Measurements from ENCODE around the gene ZNF646. TPM values are rescaled to one million over a fixed set of nuclear protein-coding genes. Genes with fewer than 3 reads are reported as not detected.
A peak's percentile ranks its signal among the peaks of the same experiment; 100 is the strongest.

The ZNF646 gene
- total RNA-seq, 6 donors from 2014 or later = 16.7 to 40.9 (median 23.2) TPM

- DNase-seq = no peak
- WGBS, 2 donors = 2 to 4% methylated on average over 20 to 27 of the region's 27 CpGs
- ATAC-seq (ENCODE audit: low FRiP score in 2 of 2) = no peak
These were observed 1.6 kb upstream of the ZNF646 start for GRCh38 chr16:31072540-31073141.

DNA sequence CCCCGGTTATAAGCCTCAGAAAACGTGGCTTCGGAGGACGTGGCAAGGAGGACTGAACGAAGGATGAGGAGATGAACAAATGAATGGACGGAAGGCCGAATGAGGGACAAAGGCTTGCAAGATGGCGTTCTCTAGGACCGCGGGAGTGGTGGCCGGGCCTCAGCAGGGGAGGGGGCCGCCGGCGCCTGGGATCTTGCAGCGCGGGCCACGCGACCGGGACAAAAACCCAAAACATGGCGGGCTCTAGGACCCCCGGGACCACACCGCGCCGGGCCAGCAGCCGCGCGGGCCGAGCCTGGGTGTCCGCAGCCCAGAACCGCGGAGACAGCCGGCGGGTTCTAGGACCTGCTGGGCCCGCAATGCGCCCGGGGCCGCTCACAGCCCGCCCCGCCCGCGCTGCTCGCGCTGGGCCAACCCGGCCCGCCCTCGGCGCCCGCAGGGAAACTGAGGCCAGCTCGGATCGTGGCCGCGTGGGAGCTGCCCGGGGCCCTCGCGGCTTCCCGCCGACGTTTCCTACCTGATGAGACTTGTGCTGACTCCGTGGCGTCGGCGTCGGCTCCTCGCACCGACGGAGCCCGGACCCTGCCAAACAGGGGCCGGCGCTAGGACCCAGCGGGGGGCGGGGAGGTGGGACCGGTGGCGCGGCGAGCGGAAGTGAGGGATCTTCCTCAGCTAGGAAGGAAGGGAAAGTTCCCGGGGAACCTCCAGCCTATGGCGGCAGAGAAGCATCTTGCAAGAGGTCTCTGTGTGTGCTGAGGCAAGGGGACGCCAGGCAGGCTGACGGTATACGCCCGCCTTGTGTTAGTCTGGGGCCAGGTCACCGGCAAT lies 866 bp upstream of the ZNF646 start:
- peak; percentile 93 to 95 for ATAC-seq (ENCODE audit: low FRiP score in 2 of 2)
- no peaks in the 10 kb centered on the region for H3K9me3 ChIP-seq
- 0 to 1% methylated on average over 25 to 27 of the region's 83 CpGs for WGBS, 2 donors
- peak; percentile 91 to 97 for DNase-seq
- H3K4me3 ChIP-seq = peak overlapping the region; percentile 79 to 97 (median 90)
- H3K36me3 ChIP-seq = peaks cover 19 to 24% (median 23%) of the 10 kb centered on the region in 4 donors
- H3K27me3 ChIP-seq = no peaks in the 10 kb centered on the region
- peaks cover 20 to 35% (median 22%) of the 10 kb centered on the region in 4 donors for H3K4me1 ChIP-seq
- peak in 1 of 4 donors; percentile 49 for TF ChIP-seq EP300 (IDR thresholded peaks at IDR 0.05)
- peak; percentile 63 to 64 for TF ChIP-seq POLR2AphosphoS5 (IDR thresholded peaks at IDR 0.05)
- peak in 2 of 4 donors; percentile 20 to 37 for TF ChIP-seq POLR2A (IDR thresholded peaks at IDR 0.05)
- peak in 1 of 6 experiments; percentile 11 for TF ChIP-seq CTCF (IDR thresholded peaks at IDR 0.05)
- peak overlapping the region; percentile 89 to 97 (median 95) for H3K27ac ChIP-seq

More at GRCh38 chr16:31072540-31073141, 1.6 kb upstream of the ZNF646 start:
- peaks cover 13 to 17% (median 16%) of the 10 kb centered on the region in 4 donors for H3K36me3 ChIP-seq
- H3K4me3 ChIP-seq = peak overlapping the region; percentile 79 to 97 (median 90)
- H3K9me3 ChIP-seq = no peaks in the 10 kb centered on the region
- H3K27me3 ChIP-seq = no peaks in the 10 kb centered on the region
- H3K4me1 ChIP-seq = peaks cover 20 to 35% (median 22%) of the 10 kb centered on the region in 4 donors
- H3K27ac ChIP-seq = peak overlapping the region; percentile 89 to 97 (median 95)
- no peak for TF ChIP-seq EP300 (IDR thresholded peaks at IDR 0.05)
- TF ChIP-seq CTCF (IDR thresholded peaks at IDR 0.05) = no peak
- TF ChIP-seq POLR2AphosphoS5 (IDR thresholded peaks at IDR 0.05) = no peak
- no peak for TF ChIP-seq POLR2A (IDR thresholded peaks at IDR 0.05)

GRCh38 chr16:31074814-31075183 lies 577 bp downstream of the ZNF646 start:
- ATAC-seq (ENCODE audit: low FRiP score in 2 of 2) (no peak), DNase-seq (no peak)
- TF ChIP-seq EP300 (IDR thresholded peaks at IDR 0.05) = no peak
- no peak for TF ChIP-seq POLR2A (IDR thresholded peaks at IDR 0.05)
- no peak for TF ChIP-seq CTCF (IDR thresholded peaks at IDR 0.05)
- TF ChIP-seq POLR2AphosphoS5 (IDR thresholded peaks at IDR 0.05) = no peak
- no peaks in the 10 kb centered on the region for H3K27me3 ChIP-seq
- H3K4me1 ChIP-seq = peaks cover 20 to 46% (median 22%) of the 10 kb centered on the region in 4 donors
- peak overlapping the region; percentile 89 to 97 (median 95) for H3K27ac ChIP-seq
- peak overlapping the region; percentile 86 to 97 (median 92) for H3K4me3 ChIP-seq
- H3K9me3 ChIP-seq = no peaks in the 10 kb centered on the region
- 1% methylated on average over 7 of the region's 7 CpGs for WGBS, 2 donors
- peaks cover 24 to 39% (median 38%) of the 10 kb centered on the region in 4 donors for H3K36me3 ChIP-seq

DNA sequence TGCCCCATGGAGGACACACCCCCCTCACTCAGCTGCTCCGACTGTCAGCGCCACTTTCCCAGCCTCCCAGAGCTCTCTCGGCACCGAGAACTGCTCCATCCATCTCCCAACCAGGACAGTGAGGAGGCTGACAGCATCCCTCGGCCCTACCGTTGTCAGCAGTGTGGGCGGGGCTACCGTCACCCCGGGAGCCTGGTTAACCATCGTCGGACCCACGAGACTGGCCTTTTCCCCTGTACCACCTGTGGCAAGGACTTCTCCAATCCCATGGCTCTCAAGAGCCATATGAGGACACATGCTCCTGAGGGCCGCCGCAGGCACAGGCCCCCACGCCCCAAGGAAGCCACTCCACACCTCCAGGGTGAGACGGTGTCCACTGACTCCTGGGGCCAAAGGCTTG lies 2.1 kb downstream of the ZNF646 start:
- Histone ChIP-seq H3K9me3 (no peaks in the 10 kb centered on the region), H3K27me3 (no peaks in the 10 kb centered on the region), H3K4me3 (no peak overlapping the region), H3K36me3 (peaks cover 37 to 54% (median 53%) of the 10 kb centered on the region in 4 donors), H3K4me1 (peaks cover 21 to 53% (median 25%) of the 10 kb centered on the region in 4 donors), H3K27ac (no peak overlapping the region)
- DNase-seq (no peak), ATAC-seq (ENCODE audit: low FRiP score in 2 of 2) (no peak)
- TF ChIP-seq POLR2A (IDR thresholded peaks at IDR 0.05) (no peak), CTCF (IDR thresholded peaks at IDR 0.05) (no peak), EP300 (IDR thresholded peaks at IDR 0.05) (no peak), POLR2AphosphoS5 (IDR thresholded peaks at IDR 0.05) (no peak)
- WGBS, 2 donors = 84 to 95% methylated on average over 3 to 16 of the region's 16 CpGs

All from upper lobe of left lung (tissue), 6 donors.